ENCODE results near the gene NOMO2.
"Not testable (repeated sequence)": the region's sequence is repeated elsewhere in the genome, so short reads cannot be mapped to it uniquely, and the experiment has no call there.

GRCh38 chr16:18492118-18492897 is 69.6 kb downstream of the NOMO2 start:
- not testable (repeated sequence) for TF ChIP-seq MAX (IDR thresholded peaks at IDR 0.05); CTCF (IDR thresholded peaks at IDR 0.05 in 2 of 3, conservative IDR thresholded peaks at IDR 0.05 in 1 of 3; ENCODE audit: borderline replicate concordance in 1 of 3, insufficient read depth in 1 of 3, low read depth in 2 of 3, low read length in 2 of 3); REST (IDR thresholded peaks at IDR 0.05; ENCODE audit: low read depth); ZNF274 (IDR thresholded peaks at IDR 0.05; ENCODE audit: low read depth, low read length); EGR1 (IDR thresholded peaks at IDR 0.05; ENCODE audit: low read depth); POLR2AphosphoS5 (IDR thresholded peaks at IDR 0.05; ENCODE audit: low read depth, low read length); POLR2A (IDR thresholded peaks at IDR 0.05; ENCODE audit: borderline replicate concordance, extremely low read depth, insufficient read depth, insufficient read length); EZH2 (IDR thresholded peaks at IDR 0.05); CEBPB (IDR thresholded peaks at IDR 0.05; ENCODE audit: low read depth); SP1 (IDR thresholded peaks at IDR 0.05; ENCODE audit: low read depth); FOSL1 (IDR thresholded peaks at IDR 0.05; ENCODE audit: low read depth); YY1 (IDR thresholded peaks at IDR 0.05; ENCODE audit: extremely low read depth, insufficient replicate concordance, low read depth, low read length); EZH2phosphoT487 (IDR thresholded peaks at IDR 0.05; ENCODE audit: borderline replicate concordance)

Measured in HCT116 (cell line).